Neuronal stem cell (in vitro differentiated cells): Measurements from ENCODE around the gene SUPT16H.

ENCODE experiments used
- DNase-seq: peaks from one replicate; pipeline ENCODE4 v3.0.0-alpha.2; 2013; ENCODE audit warnings: low spot score
- H2AFZ ChIP-seq: one replicate; pipeline ENCODE4 v1.6.1; 2013; ENCODE audit warnings: mild to moderate bottlenecking, low read length, inconsistent platforms
- H2AK5ac ChIP-seq: 2 replicates; pipeline ENCODE4 v1.6.1; 2013; ENCODE audit warnings: low read depth, mild to moderate bottlenecking, inconsistent platforms, low read length, moderate library complexity, mixed read lengths
- H2BK120ac ChIP-seq: 2 replicates; pipeline ENCODE4 v1.6.1; 2013; ENCODE audit warnings: low read depth, mild to moderate bottlenecking, inconsistent platforms, low read length, moderate library complexity, mixed read lengths
- H2BK12ac ChIP-seq: one replicate; pipeline ENCODE4 v1.6.1; 2013; ENCODE audit warnings: low read length, inconsistent platforms
- H2BK15ac ChIP-seq: 2 replicates; pipeline ENCODE4 v1.6.1; 2013; ENCODE audit warnings: mild to moderate bottlenecking, low read length, inconsistent platforms, mixed read lengths
- H2BK5ac ChIP-seq: one replicate; pipeline ENCODE4 v1.6.1; 2013; ENCODE audit warnings: inconsistent platforms, mild to moderate bottlenecking, low read length, moderate library complexity
- H3K14ac ChIP-seq: one replicate; pipeline ENCODE4 v1.6.1; 2013; ENCODE audit warnings: low read length, inconsistent platforms
- H3K18ac ChIP-seq: 2 replicates; pipeline ENCODE4 v1.6.1; 2013; ENCODE audit warnings: low read length, inconsistent platforms
- H3K23ac ChIP-seq: 2 replicates; pipeline ENCODE4 v1.6.1; 2013; ENCODE audit warnings: low read depth, mild to moderate bottlenecking, mixed read lengths, low read length, inconsistent platforms; ENCODE audit not compliant: poor library complexity
- H3K27ac ChIP-seq: replicated peaks from 3 replicates; pipeline ENCODE4 v1.5.1; 2013; ENCODE audit warnings: low read length, inconsistent platforms
- H3K27me3 ChIP-seq, 3 experiments: 2 replicates each; pipeline ENCODE4 v1.6.1; 2013; ENCODE audit warnings: low read length in 3 of 3, mild to moderate bottlenecking in 2 of 3, inconsistent platforms in 1 of 3, low read depth in 1 of 3, mixed read lengths in 1 of 3, moderate library complexity in 1 of 3; ENCODE audit not compliant: control insufficient read depth in 3 of 3, insufficient read depth in 3 of 3
- H3K36me3 ChIP-seq, 2 donors: replicated peaks in 1 of 2; 2 replicates each; pipeline ENCODE4 v1.6.1; 2013; ENCODE audit warnings: low read length in 2 of 2; ENCODE audit not compliant: control insufficient read depth in 2 of 2, insufficient read depth in 2 of 2
- H3K4ac ChIP-seq: 2 replicates; pipeline ENCODE4 v1.6.1; 2013; ENCODE audit warnings: inconsistent platforms, mild to moderate bottlenecking, low read length, moderate library complexity
- H3K4me1 ChIP-seq, 2 donors: 1 replicate in 1 of 2; 2 replicates in 1 of 2; pipeline ENCODE4 v1.6.1; 2013; ENCODE audit warnings: low read length in 2 of 2, low read depth in 1 of 2; ENCODE audit not compliant: control insufficient read depth in 2 of 2, insufficient read depth in 1 of 2
- H3K4me2 ChIP-seq: one replicate; pipeline ENCODE4 v1.6.1; 2013; ENCODE audit warnings: mild to moderate bottlenecking, low read length, inconsistent platforms; ENCODE audit not compliant: insufficient read depth, poor library complexity, severe bottlenecking
- H3K4me3 ChIP-seq, 2 donors: 2 replicates each; pipeline ENCODE4 v1.5.1; 2013; ENCODE audit warnings: low read length in 2 of 2, mild to moderate bottlenecking in 2 of 2, inconsistent platforms in 1 of 2, moderate library complexity in 1 of 2
- H3K79me1 ChIP-seq: one replicate; pipeline ENCODE4 v1.6.1; 2013; ENCODE audit warnings: low read depth, mild to moderate bottlenecking, inconsistent platforms, low read length, moderate library complexity
- H3K9ac ChIP-seq: one replicate; pipeline ENCODE4 v1.6.1; 2013; ENCODE audit warnings: mild to moderate bottlenecking, low read depth, low read length, inconsistent platforms; ENCODE audit not compliant: poor library complexity
- H3K9me3 ChIP-seq, 2 donors: replicated peaks in 1 of 2; 2 replicates each; pipeline versions ENCODE3 to v1.6.1; 2013; ENCODE audit warnings: low read length in 2 of 2, mild to moderate bottlenecking in 2 of 2, inconsistent platforms in 1 of 2, low read depth in 1 of 2, mixed read lengths in 1 of 2, moderate library complexity in 1 of 2; ENCODE audit not compliant: control insufficient read depth in 2 of 2, insufficient read depth in 1 of 2
- H4K8ac ChIP-seq: one replicate; pipeline ENCODE4 v1.6.1; 2013; ENCODE audit warnings: low read depth, mild to moderate bottlenecking, inconsistent platforms, low read length, moderate library complexity
- H4K91ac ChIP-seq: one replicate; pipeline ENCODE4 v1.6.1; 2013; ENCODE audit warnings: low read length, low read depth, mild to moderate bottlenecking, inconsistent platforms; ENCODE audit not compliant: poor library complexity
- WGBS, 2 donors: extraction: QIAGEN DNeasy Blood & Tissue Kit; methylation state at CpG; one replicate each; pipeline ENCODE4 v1.1.7; 2013; ENCODE audit warnings: missing lambda C conversion rate in 2 of 2, mixed read lengths in 1 of 2; ENCODE audit not compliant: insufficient read length in 2 of 2, insufficient replicate concordance in 1 of 2; ENCODE audit errors: extremely low coverage in 2 of 2; 5-methylcytosine and 5-hydroxymethylcytosine counted together

Gene SUPT16H

GRCh38 chr14:21419528-21419927, 35.7 kb upstream of the SUPT16H start:
- H4K8ac ChIP-seq: peak overlapping the region; percentile 45

GRCh38 chr14:21415329-21415728, 31.5 kb upstream of the SUPT16H start:
- no peak overlapping the region for H3K27ac ChIP-seq
- H3K36me3 ChIP-seq: peaks cover 35 to 93% of the 10 kb centered on the region in 2 donors

More at GRCh38 chr14:21419528-21419927, 35.7 kb upstream of the SUPT16H start:
- no CpG with 5 or more reads among the region's 5 CpGs for WGBS, 2 donors
- H3K4me2 ChIP-seq: no peak overlapping the region
- no peak overlapping the region for H3K14ac ChIP-seq
- no peaks in the 10 kb centered on the region for H3K79me1 ChIP-seq
- no peak for DNase-seq
- no peak overlapping the region for H3K4me3 ChIP-seq
- no peak overlapping the region for H3K9ac ChIP-seq
- no peak overlapping the region for H3K18ac ChIP-seq
- no peak overlapping the region for H3K4ac ChIP-seq
- no peaks in the 10 kb centered on the region for H3K9me3 ChIP-seq
- H3K27ac ChIP-seq: no peak overlapping the region
- H2BK12ac ChIP-seq: no peak overlapping the region
- H2BK5ac ChIP-seq: peak overlapping the region; percentile 44
- H3K4me1 ChIP-seq: no peaks in the 10 kb centered on the region
- H3K36me3 ChIP-seq: peaks cover 31 to 93% of the 10 kb centered on the region in 2 donors
- H2BK15ac ChIP-seq: no peak overlapping the region
- H3K23ac ChIP-seq: no peak overlapping the region
- H2AFZ ChIP-seq: no peak overlapping the region
- H3K27me3 ChIP-seq: no peaks in the 10 kb centered on the region
- H2AK5ac ChIP-seq: no peak overlapping the region
- no peak overlapping the region for H4K91ac ChIP-seq
- no peak overlapping the region for H2BK120ac ChIP-seq

GRCh38 chr14:21414137-21414631, 30.4 kb upstream of the SUPT16H start:
- H3K23ac ChIP-seq: no peak overlapping the region
- H3K18ac ChIP-seq: no peak overlapping the region
- H3K27me3 ChIP-seq: no peaks in the 10 kb centered on the region
- H2BK5ac ChIP-seq: no peak overlapping the region
- no peak overlapping the region for H2BK120ac ChIP-seq
- no peaks in the 10 kb centered on the region for H3K4me1 ChIP-seq
- no peak overlapping the region for H3K4me2 ChIP-seq
- H2BK12ac ChIP-seq: no peak overlapping the region
- DNase-seq: no peak
- H3K14ac ChIP-seq: no peak overlapping the region
- no peak overlapping the region for H4K91ac ChIP-seq
- no peaks in the 10 kb centered on the region for H3K79me1 ChIP-seq
- no CpG with 5 or more reads among the region's 1 CpG for WGBS, 2 donors
- H3K4me3 ChIP-seq: no peak overlapping the region
- H3K36me3 ChIP-seq: peaks cover 28 to 93% of the 10 kb centered on the region in 2 donors
- H2AK5ac ChIP-seq: no peak overlapping the region
- H4K8ac ChIP-seq: no peak overlapping the region
- no peak overlapping the region for H2AFZ ChIP-seq
- H2BK15ac ChIP-seq: no peak overlapping the region
- no peaks in the 10 kb centered on the region for H3K9me3 ChIP-seq
- H3K27ac ChIP-seq: no peak overlapping the region
- H3K9ac ChIP-seq: no peak overlapping the region
- H3K4ac ChIP-seq: no peak overlapping the region

More at GRCh38 chr14:21415329-21415728, 31.5 kb upstream of the SUPT16H start:
- Histone ChIP-seq H3K27me3 (no peaks in the 10 kb centered on the region), H3K79me1 (no peaks in the 10 kb centered on the region), H2BK15ac (no peak overlapping the region), H3K14ac (no peak overlapping the region), H2BK5ac (no peak overlapping the region), H3K4me2 (no peak overlapping the region), H3K4me3 (no peak overlapping the region), H2AFZ (no peak overlapping the region), H2BK12ac (no peak overlapping the region), H3K9ac (no peak overlapping the region), H3K18ac (no peak overlapping the region), H4K91ac (no peak overlapping the region), H3K4me1 (no peaks in the 10 kb centered on the region), H2BK120ac (no peak overlapping the region), H2AK5ac (no peak overlapping the region), H3K4ac (no peak overlapping the region), H4K8ac (no peak overlapping the region), H3K23ac (no peak overlapping the region), H3K9me3 (no peaks in the 10 kb centered on the region)
- no peak for DNase-seq
- WGBS, 2 donors: no CpG with 5 or more reads among the region's 4 CpGs

GRCh38 chr14:21408147-21408546, 24.3 kb upstream of the SUPT16H start:
- Histone ChIP-seq H2BK15ac (no peak overlapping the region), H4K8ac (no peak overlapping the region), H3K14ac (no peak overlapping the region), H3K36me3 (peaks cover 36 to 98% of the 10 kb centered on the region in 2 donors), H3K4me3 (no peak overlapping the region), H3K4me2 (no peak overlapping the region), H3K27me3 (no peaks in the 10 kb centered on the region), H3K9ac (no peak overlapping the region), H4K91ac (no peak overlapping the region), H2BK12ac (no peak overlapping the region), H2AK5ac (no peak overlapping the region), H3K4me1 (no peaks in the 10 kb centered on the region), H2BK5ac (no peak overlapping the region), H3K79me1 (no peaks in the 10 kb centered on the region), H3K18ac (no peak overlapping the region), H2BK120ac (no peak overlapping the region), H2AFZ (no peak overlapping the region), H3K27ac (no peak overlapping the region), H3K23ac (no peak overlapping the region), H3K9me3 (no peaks in the 10 kb centered on the region), H3K4ac (no peak overlapping the region)
- WGBS, 2 donors: no CpG with 5 or more reads among the region's 3 CpGs
- no peak for DNase-seq
